NCI-H2107 treated with DMSO at 0.1 percent for 48 hours (cell line): ENCODE measurements around the gene PEX14.

Experiments used
- DNase-seq: peaks from one replicate; lab custom pipeline; 2025; ENCODE audit not compliant: unreplicated experiment; lab: John Stamatoyannopoulos, UW

The PEX14 gene

DNA sequence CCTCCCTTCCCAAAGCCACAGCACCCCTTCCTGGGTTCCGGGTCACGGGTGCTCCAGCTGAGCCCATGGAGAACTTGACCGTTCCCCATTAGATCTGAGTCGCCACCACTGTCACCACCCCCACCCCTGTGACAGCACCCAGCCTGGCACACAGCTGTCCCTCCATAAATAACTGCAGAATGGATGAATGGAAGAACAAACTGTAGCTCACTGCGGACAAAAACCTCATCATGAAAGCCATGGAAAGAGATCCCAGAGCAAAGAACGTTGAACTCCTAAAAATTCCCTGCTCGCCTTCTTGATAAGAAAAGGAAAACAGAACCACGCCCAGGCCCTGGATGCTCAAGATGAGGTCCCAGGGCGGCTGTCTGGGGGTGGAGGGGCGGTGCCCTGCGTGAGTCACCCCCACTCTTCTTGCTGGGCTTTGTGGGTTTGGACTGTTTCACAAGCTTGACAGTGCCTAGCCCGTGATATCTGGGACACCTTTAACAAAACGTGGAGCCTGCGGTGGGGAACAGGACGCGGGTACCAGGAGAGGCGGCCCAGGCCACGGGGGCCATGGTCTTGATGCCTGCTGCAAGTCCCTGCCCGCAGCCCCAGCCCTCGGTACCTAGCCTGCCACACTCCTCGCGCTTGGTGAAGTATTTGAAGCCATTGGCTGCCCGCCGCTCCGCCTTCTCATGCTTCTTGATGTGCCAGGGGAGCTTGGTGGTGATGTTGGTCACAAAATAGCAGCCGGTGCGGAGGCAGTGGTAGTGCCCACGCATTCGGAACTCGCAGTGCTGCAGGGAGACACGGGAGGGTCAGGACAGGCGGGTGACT is 169.8 kb downstream of the PEX14 start:
- no peak for DNase-seq

DNA sequence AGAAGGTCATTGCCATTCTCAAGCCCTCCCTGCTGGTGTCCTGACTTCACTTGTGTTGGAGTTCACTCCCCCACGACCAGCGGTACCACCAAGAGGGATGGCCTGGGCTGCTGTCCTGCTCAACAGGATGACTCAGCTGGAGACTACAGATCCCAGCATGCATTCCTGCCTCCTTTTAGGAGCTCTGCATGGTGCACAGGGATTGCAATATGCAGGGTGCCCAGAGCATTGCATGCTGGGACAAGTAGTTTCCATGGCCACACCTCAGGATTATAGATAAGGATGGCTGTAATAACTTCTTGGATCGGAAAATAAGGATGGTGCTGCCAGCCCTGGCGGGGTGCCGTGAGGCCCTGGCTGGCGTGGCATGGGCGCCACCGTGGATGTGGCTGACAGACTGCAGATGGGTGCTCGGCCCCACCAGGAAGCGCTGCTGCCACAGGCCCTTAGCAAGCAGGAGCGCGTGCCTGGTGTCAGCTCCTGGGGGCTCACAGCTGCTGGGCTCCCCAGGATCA is 171.7 kb downstream of the PEX14 start:
- no peak for DNase-seq

- DNase-seq, result no peak
These were observed 172.8 kb downstream of the PEX14 start for GRCh38 chr1:10647414-10648170.

DNA sequence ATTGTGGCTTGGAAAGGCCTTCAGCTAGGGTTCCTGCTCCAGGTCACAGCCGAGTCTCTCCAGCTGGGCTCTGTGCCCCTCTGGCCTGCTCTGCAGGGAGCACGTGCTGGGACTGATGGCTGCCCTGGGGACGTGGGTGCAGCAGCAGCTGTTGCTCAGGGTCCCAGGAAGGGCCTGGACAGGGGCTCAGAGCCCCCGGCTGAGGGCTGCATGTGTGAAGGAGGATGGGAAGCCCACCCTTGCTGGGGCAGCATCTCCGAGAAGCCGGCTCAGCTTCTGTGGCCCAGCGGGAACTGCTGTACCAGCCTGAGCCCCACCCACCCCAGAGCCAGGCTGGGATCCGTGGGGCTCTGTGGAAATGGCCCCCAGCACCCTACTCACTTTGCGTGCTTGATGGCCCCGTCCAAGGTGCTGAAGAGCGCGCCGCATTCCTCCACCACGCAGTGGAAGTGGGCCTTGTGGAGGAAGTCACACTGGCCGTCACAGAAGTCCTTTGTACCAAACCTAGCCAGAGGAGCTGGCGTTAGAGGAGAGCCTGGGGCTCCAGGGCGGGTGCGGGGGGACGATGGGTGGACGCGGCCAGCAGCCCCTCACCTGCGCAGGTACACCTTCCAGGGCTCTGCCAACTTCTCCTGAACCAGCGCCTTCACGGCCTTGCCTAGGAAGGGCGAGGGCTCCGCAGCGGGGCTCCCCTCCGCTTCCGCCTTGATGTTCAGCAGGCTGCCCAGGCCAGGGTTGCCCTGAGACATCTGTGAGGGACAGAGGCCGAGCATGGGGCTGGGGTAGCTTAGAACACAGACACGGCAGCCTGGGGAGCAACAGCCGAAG is 174.2 kb downstream of the PEX14 start:
- no peak for DNase-seq

DNA sequence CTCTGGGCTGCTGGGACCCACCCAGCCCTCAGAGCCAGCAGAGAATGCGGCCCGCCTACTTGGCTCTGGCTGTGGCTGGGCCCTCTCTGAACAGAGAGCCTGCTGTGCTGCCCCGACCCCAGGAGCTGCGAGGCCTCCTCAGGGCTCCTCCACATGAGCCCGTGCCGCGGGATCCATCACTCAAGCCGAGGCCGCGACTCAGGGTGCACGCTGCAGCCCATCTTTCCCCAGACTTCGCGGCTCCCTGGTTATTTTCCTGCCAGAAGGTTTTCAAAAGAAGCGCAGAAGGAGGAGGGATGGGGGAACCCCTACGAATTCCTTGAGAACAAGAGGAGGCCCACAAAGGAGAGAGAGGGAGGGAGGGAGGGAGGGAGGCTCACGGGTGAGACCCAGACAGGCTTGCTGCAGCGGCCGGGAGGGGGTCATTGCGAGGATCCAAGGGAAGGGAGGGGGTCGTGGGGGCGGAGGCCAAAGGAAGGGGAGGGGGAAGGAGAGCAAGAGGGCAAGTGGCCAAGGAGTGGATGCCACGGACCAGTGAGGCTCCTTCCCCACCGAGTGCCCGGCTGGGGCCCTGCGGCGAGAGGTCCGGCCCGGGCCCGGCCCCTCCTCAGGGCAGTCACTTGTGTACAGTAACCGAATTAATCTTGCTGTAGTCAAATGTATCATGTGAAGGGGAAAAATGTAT is 174.9 kb downstream of the PEX14 start:
- no peak for DNase-seq

DNA sequence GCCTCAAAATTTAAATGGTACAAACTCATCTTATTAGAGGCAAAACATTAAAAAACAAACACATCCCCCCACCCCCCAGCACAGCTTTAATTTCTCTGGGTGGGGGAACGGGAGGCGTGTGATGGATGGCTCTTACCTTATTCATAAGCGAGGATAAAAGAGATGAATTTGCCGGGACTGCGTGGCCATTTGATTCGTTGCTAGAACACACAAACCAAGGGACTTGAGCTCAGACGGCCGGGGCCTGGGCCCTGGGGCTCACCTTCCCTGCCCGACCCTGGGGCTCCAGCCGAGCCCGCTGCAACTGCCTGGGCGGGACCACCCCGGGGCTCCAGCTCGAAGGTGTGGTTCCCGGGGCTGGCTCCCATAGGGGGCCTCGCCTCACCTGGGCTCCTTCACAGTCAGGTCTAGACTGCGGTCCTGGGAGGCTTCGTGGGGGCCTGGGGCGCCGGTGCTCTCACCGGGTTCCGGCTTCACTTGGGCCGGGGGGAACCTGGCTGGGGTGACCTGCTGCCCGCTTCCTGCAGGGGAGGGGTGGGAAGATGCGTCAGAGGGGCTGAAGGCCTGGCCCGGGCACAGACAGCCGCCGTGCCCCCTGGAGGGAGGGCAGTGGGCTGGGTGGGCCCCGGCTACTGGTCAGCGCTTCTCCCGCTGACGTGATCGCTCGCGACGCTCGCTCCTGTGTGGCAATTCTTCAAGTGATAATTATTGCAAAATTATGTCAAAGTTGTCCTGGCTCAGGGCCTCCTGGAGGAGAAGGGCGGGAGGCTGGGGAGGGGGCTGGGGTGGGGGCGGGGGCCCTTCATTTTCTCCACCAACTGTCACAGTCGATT is 176.0 kb downstream of the PEX14 start:
- DNase-seq, result no peak

- DNase-seq, result no peak
These were observed 176.6 kb downstream of the PEX14 start for GRCh38 chr1:10651389-10651766.

- DNase-seq, result no peak
These were observed 177.0 kb downstream of the PEX14 start for GRCh38 chr1:10651793-10652192.

GRCh38 chr1:10652626-10653025 is 177.9 kb downstream of the PEX14 start:
- no peak for DNase-seq

GRCh38 chr1:10653370-10654125 is 178.8 kb downstream of the PEX14 start:
- no peak for DNase-seq

GRCh38 chr1:10655002-10655401 is 180.3 kb downstream of the PEX14 start:
- no peak for DNase-seq

GRCh38 chr1:10656431-10656830 is 181.7 kb downstream of the PEX14 start:
- no peak for DNase-seq

DNA sequence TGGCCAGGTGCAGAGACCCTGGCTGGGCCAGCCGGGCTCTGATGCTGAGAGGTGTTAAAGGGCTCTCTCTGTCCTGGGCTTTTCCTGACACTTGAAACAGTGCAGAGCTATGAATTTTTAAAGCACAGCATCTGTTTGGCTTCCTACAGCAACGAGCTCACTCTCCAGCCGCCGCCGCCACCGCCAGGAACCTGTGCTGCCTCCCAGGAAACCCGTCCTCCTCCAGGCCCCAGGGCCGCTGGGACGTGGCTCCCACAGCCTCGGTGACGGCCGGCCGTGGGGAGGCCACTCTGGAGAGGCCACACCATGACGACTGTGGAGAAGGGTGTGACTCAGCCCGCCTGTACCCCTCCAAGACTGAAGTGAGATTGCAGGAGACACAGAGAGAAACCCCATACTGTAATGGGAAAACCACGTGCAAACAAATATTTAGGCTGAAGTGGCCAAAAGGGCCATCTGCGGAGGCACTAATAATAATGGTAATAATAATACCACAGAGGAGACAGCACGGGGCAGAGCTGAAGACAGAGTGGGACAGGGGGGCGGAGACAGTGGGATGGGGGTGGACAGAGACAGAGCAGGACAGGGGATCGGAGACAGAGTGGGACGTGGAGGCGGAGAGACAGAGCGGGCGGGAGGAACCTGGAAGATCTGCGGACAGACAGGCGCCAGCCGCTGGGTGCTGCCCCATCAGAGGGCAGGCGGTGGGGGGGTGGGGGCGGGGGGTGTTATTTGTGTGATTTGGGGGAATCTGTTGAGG is 182.5 kb downstream of the PEX14 start:
- no peak for DNase-seq

- DNase-seq, result no peak
These were observed 183.8 kb downstream of the PEX14 start for GRCh38 chr1:10658396-10659066.

- DNase-seq, result no peak
These were observed 184.5 kb downstream of the PEX14 start for GRCh38 chr1:10659218-10659617.

DNA sequence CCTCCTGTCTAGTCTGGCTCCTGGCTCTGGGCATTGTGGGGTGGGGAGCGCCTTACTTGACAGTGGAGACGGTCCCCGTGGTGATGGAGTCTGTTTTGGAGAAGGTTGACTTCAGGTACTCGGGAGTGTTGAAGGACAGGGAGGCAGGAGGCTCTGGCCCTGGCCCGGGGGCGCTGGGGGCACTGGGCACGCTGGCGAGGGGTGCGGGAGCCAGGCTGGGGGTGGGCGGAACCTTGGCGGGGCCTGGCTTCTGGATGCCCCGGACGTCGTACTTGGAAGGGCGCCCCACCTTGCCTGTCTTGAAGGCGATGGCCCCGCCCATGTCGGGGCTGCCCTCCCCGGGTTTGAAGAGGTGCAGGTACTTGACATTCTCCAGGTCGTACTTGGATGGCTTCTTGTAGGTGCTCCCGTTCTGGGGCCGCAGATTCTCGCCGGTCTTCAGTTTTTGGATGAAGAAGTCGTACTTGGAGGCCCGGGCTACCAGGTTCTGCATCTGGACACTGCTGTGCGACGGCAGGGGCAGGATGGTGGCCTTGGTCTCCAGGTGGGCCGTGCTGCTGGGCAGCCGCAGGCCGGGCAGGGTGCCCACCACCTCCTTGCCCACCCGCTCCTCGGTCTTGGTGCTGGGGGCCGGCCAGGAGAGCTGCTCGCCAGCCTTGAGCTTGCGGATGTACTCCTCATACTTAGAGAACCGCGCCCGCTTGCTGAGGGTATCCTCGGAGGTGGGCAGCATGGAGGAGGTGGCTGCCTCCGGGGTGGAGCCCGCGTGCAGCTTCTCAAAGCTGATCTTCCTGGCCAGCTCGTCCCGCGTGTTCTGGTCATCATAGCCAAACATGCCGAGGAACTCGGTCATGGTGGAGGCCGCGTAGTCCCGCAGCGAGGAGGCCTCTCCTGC is 185.1 kb downstream of the PEX14 start:
- DNase-seq, result no peak

GRCh38 chr1:10661453-10661852 is 186.7 kb downstream of the PEX14 start:
- no peak for DNase-seq
